HCT116 (cell line): Measurements from ENCODE around the gene MON2.
A peak's percentile ranks its signal among the peaks of the same experiment; 100 is the strongest.

Experiments used
- CEBPB ChIP-seq: IDR thresholded peaks from 2 replicates; pipeline ENCODE4 v1.6.1; 2012; ENCODE audit warnings: low read depth
- EZH2 ChIP-seq: fragments of 200-600 bp; sonication (generic); IDR thresholded peaks from 2 replicates; pipeline ENCODE4 v1.6.1; 2017; ENCODE audit warnings: antibody characterized with exemption, mixed run types
- EZH2phosphoT487 ChIP-seq: fragments of 200-600 bp; IDR thresholded peaks from 2 replicates; pipeline ENCODE4 v1.6.1; 2018; ENCODE audit warnings: antibody characterized with exemption, borderline replicate concordance
- POLR2A ChIP-seq: IDR thresholded peaks from 2 replicates; pipeline ENCODE4 v1.7.0; 2011; ENCODE audit warnings: borderline replicate concordance; ENCODE audit not compliant: insufficient read depth, insufficient read length; ENCODE audit errors: extremely low read depth
- RAD21 ChIP-seq: IDR thresholded peaks from 2 replicates; pipeline ENCODE4 v1.6.1; 2012; ENCODE audit warnings: low read depth, mild to moderate bottlenecking
- SIN3A ChIP-seq: IDR thresholded peaks from 2 replicates; pipeline ENCODE4 v1.6.1; 2012; ENCODE audit warnings: low read depth
- SRF ChIP-seq: IDR thresholded peaks from 2 replicates; pipeline ENCODE4 v1.6.1; 2012; ENCODE audit warnings: low read depth
- YY1 ChIP-seq: IDR thresholded peaks from 2 replicates; pipeline ENCODE4 v1.6.1; 2011; ENCODE audit warnings: low read length, low read depth, moderate library complexity, mild to moderate bottlenecking; ENCODE audit not compliant: insufficient replicate concordance; ENCODE audit errors: extremely low read depth
- ZNF274 ChIP-seq: fragments of 200-500 bp; sonication (Bioruptor generic); IDR thresholded peaks from 2 replicates; pipeline ENCODE4 v1.6.1; 2014; ENCODE audit warnings: mild to moderate bottlenecking, low read depth, low read length, inconsistent platforms
- TF ChIP-seq, protein P1 (sequence below), 3 experiments: fragments of 200-600 bp in 1 of 3; sonication (generic) in 1 of 3; IDR thresholded peaks in 2 of 3; conservative IDR thresholded peaks in 1 of 3; 2 replicates each; pipeline ENCODE4 v1.5.1; 2012 to 2017; ENCODE audit warnings: low read depth in 2 of 3, low read length in 2 of 3, antibody characterized with exemption in 1 of 3, borderline replicate concordance in 1 of 3, control low read depth in 1 of 3, mild to moderate bottlenecking in 1 of 3, mixed read lengths in 1 of 3, mixed run types in 1 of 3, moderate library complexity in 1 of 3; ENCODE audit not compliant: insufficient read depth in 1 of 3
- TF ChIP-seq, protein P2 (sequence below): IDR thresholded peaks from 2 replicates; pipeline ENCODE4 v1.6.1; 2012
- TF ChIP-seq, protein P3 (sequence below): IDR thresholded peaks from 2 replicates; pipeline ENCODE4 v1.6.1; 2012; ENCODE audit warnings: low read depth

DNA sequence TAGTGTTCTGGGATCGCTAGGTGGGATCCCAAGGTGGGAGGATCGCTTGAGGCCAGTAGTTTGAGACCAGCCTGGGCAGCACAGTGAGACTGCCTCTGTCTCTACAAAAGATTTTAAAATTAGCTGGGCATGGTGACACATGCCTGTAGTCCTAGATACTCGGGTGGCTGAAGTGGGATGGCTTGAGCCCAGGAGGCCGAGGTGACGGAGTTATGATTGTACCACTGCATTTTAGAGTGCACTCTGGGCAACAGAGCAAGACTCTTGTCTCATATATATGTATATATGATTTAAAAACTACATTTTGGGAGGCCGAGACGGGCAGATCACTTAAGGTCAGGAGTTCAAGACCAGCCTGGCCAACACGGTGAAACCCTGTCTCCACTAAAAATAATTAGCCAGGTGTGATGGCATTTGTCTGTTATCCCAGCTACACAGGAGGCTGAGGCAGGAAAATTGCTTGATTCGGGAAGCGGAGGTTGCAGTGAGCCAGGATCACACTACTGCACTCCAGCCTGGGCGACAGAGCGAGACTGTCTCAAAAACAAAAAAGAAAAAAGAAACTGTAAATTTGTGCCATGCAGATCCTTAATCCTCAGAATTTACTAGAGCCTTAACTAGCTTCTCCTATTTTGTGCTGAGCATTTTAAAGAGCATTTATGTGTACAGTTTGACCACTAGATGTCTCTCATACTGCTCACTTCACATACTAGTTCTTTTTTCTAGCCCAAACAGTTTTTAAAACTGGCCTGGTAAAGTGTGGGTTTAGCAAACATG is 114.8 kb downstream of the MON2 start:
- TF ChIP-seq, protein P1, sequence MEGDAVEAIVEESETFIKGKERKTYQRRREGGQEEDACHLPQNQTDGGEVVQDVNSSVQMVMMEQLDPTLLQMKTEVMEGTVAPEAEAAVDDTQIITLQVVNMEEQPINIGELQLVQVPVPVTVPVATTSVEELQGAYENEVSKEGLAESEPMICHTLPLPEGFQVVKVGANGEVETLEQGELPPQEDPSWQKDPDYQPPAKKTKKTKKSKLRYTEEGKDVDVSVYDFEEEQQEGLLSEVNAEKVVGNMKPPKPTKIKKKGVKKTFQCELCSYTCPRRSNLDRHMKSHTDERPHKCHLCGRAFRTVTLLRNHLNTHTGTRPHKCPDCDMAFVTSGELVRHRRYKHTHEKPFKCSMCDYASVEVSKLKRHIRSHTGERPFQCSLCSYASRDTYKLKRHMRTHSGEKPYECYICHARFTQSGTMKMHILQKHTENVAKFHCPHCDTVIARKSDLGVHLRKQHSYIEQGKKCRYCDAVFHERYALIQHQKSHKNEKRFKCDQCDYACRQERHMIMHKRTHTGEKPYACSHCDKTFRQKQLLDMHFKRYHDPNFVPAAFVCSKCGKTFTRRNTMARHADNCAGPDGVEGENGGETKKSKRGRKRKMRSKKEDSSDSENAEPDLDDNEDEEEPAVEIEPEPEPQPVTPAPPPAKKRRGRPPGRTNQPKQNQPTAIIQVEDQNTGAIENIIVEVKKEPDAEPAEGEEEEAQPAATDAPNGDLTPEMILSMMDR (IDR thresholded peaks at IDR 0.05 in 2 of 3, conservative IDR thresholded peaks at IDR 0.05 in 1 of 3; ENCODE audit: borderline replicate concordance in 1 of 3, insufficient read depth in 1 of 3, low read depth in 2 of 3, low read length in 2 of 3): peak; percentile 67 to 73 (median 73); a peak in 5 of 6 replicates
- TF ChIP-seq YY1 (no peak), SRF (no peak), EZH2phosphoT487 (no peak), POLR2A (no peak), RAD21 (peak; percentile 79), CEBPB (no peak), SIN3A (no peak), EZH2 (no peak), ZNF274 (no peak)
- TF ChIP-seq, protein P2, sequence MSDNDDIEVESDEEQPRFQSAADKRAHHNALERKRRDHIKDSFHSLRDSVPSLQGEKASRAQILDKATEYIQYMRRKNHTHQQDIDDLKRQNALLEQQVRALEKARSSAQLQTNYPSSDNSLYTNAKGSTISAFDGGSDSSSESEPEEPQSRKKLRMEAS: no peak
- TF ChIP-seq, protein P3, sequence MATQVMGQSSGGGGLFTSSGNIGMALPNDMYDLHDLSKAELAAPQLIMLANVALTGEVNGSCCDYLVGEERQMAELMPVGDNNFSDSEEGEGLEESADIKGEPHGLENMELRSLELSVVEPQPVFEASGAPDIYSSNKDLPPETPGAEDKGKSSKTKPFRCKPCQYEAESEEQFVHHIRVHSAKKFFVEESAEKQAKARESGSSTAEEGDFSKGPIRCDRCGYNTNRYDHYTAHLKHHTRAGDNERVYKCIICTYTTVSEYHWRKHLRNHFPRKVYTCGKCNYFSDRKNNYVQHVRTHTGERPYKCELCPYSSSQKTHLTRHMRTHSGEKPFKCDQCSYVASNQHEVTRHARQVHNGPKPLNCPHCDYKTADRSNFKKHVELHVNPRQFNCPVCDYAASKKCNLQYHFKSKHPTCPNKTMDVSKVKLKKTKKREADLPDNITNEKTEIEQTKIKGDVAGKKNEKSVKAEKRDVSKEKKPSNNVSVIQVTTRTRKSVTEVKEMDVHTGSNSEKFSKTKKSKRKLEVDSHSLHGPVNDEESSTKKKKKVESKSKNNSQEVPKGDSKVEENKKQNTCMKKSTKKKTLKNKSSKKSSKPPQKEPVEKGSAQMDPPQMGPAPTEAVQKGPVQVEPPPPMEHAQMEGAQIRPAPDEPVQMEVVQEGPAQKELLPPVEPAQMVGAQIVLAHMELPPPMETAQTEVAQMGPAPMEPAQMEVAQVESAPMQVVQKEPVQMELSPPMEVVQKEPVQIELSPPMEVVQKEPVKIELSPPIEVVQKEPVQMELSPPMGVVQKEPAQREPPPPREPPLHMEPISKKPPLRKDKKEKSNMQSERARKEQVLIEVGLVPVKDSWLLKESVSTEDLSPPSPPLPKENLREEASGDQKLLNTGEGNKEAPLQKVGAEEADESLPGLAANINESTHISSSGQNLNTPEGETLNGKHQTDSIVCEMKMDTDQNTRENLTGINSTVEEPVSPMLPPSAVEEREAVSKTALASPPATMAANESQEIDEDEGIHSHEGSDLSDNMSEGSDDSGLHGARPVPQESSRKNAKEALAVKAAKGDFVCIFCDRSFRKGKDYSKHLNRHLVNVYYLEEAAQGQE: no peak
